Astrocyte (in vitro differentiated cells and primary cell): ENCODE measurements around the gene APMAP. TPM values are rescaled to one million over a fixed set of nuclear protein-coding genes. Genes with fewer than 3 reads are reported as not detected.

Experiments
- DNase-seq: peaks from one replicate; pipeline ENCODE4 v3.0.0-alpha.2; 2010; ENCODE audit warnings: low read depth
- FAIRE-seq: peaks from 2 replicates; lab custom pipeline; 2011; peaks lifted over from hg19 to GRCh38; lab: Jason Lieb, UNC
- H2AFZ ChIP-seq: 2 replicates; pipeline ENCODE4 v1.6.0; 2012; ENCODE audit warnings: low read depth, low read length, inconsistent platforms
- H3K27ac ChIP-seq: 2 replicates; pipeline ENCODE4 v1.5.1; 2011; ENCODE audit warnings: low read depth, low read length, inconsistent platforms
- H3K27me3 ChIP-seq: 2 replicates; pipeline ENCODE4 v1.6.0; 2011; ENCODE audit warnings: low read length, inconsistent platforms; ENCODE audit not compliant: insufficient read depth
- H3K36me3 ChIP-seq: 2 replicates; pipeline ENCODE4 v1.5.1; 2011; ENCODE audit warnings: low read length, inconsistent platforms; ENCODE audit not compliant: insufficient read depth
- H3K4me1 ChIP-seq: 2 replicates; pipeline ENCODE4 v1.5.1; 2011; ENCODE audit warnings: low read length, inconsistent platforms; ENCODE audit not compliant: insufficient read depth
- H3K4me2 ChIP-seq: 2 replicates; pipeline ENCODE4 v1.6.0; 2012; ENCODE audit warnings: low read length, inconsistent platforms
- H3K4me3 ChIP-seq: 2 replicates; pipeline ENCODE4 v1.5.1; 2011; ENCODE audit warnings: low read depth, mild to moderate bottlenecking, low read length, inconsistent platforms; ENCODE audit not compliant: insufficient read depth
- H3K79me2 ChIP-seq: 2 replicates; pipeline ENCODE4 v1.6.0; 2012; ENCODE audit warnings: mild to moderate bottlenecking, low read length, inconsistent platforms; ENCODE audit not compliant: insufficient read depth
- H3K9ac ChIP-seq: 2 replicates; pipeline ENCODE4 v1.6.0; 2012; ENCODE audit warnings: mild to moderate bottlenecking, low read length, inconsistent platforms
- H3K9me3 ChIP-seq: 2 replicates; pipeline ENCODE4 v1.5.1; 2012; ENCODE audit warnings: low read depth, mild to moderate bottlenecking, low read length, inconsistent platforms; ENCODE audit not compliant: insufficient read depth
- H4K20me1 ChIP-seq: 2 replicates; pipeline ENCODE4 v1.6.0; 2012; ENCODE audit warnings: low read length, inconsistent platforms; ENCODE audit not compliant: insufficient read depth
- H3K27ac Mint-ChIP-seq: one replicate; pipeline ENCODE4 v1.8.0; 2021; ENCODE audit warnings: mild to moderate bottlenecking, mixed read lengths; ENCODE audit not compliant: unreplicated experiment
- H3K27me3 Mint-ChIP-seq: one replicate; pipeline ENCODE4 v1.8.0; 2021; ENCODE audit warnings: low read depth, mixed read lengths; ENCODE audit not compliant: unreplicated experiment
- H3K36me3 Mint-ChIP-seq: one replicate; pipeline ENCODE4 v1.8.0; 2021; ENCODE audit warnings: low read depth, mixed read lengths; ENCODE audit not compliant: unreplicated experiment
- H3K4me1 Mint-ChIP-seq: one replicate; pipeline ENCODE4 v1.8.0; 2021; ENCODE audit warnings: low read depth, mixed read lengths; ENCODE audit not compliant: unreplicated experiment
- H3K4me3 Mint-ChIP-seq: one replicate; pipeline ENCODE4 v1.8.0; 2021; ENCODE audit warnings: mild to moderate bottlenecking, moderate library complexity, mixed read lengths; ENCODE audit not compliant: unreplicated experiment
- H3K9me3 Mint-ChIP-seq: one replicate; pipeline ENCODE4 v1.8.0; 2021; ENCODE audit warnings: mild to moderate bottlenecking, mixed read lengths; ENCODE audit not compliant: unreplicated experiment
- CTCF ChIP-seq: IDR thresholded peaks from 2 replicates; pipeline ENCODE4 v1.5.1; 2011; ENCODE audit warnings: low read depth, mild to moderate bottlenecking, inconsistent platforms, low read length, moderate library complexity; ENCODE audit not compliant: insufficient read depth
- EZH2 ChIP-seq: IDR thresholded peaks from 2 replicates; pipeline ENCODE4 v1.6.1; 2012; ENCODE audit warnings: mild to moderate bottlenecking, low read length, inconsistent platforms; ENCODE audit not compliant: insufficient read depth
- total RNA-seq: library from RNA; stranded (reverse); gene quantifications from 2 replicates; pipeline ENCODE4 v1.2.1, GENCODE V29; 2021

The APMAP gene
- total RNA-seq, 1 donor from 2014 or later = 110 TPM

GRCh38 chr20:24937579-24937978 is 55.0 kb downstream of the APMAP start:
- H3K27me3 ChIP-seq = no peaks in the 10 kb centered on the region
- FAIRE-seq = no peak

GRCh38 chr20:24936526-24937407 is 55.8 kb downstream of the APMAP start:
- Mint-ChIP-seq H3K36me3 (peaks cover 1% of the 10 kb centered on the region), H3K4me1 (peaks cover 5% of the 10 kb centered on the region), H3K27me3 (no peaks in the 10 kb centered on the region), H3K9me3 (peaks cover 17% of the 10 kb centered on the region), H3K27ac (no peak overlapping the region), H3K4me3 (no peak overlapping the region)
- TF ChIP-seq EZH2 (no peak), CTCF (no peak)
- H3K9me3 ChIP-seq = no peaks in the 10 kb centered on the region
- H3K27me3 ChIP-seq = no peaks in the 10 kb centered on the region
- no peak overlapping the region for H2AFZ ChIP-seq
- H3K4me2 ChIP-seq = no peak overlapping the region
- no peak overlapping the region for H3K27ac ChIP-seq
- DNase-seq (no peak), FAIRE-seq (no peak)
- no peaks in the 10 kb centered on the region for H3K36me3 ChIP-seq
- H3K4me1 ChIP-seq = no peaks in the 10 kb centered on the region
- no peak overlapping the region for H3K9ac ChIP-seq
- no peak overlapping the region for H3K4me3 ChIP-seq
- H3K79me2 ChIP-seq = no peaks in the 10 kb centered on the region
- no peaks in the 10 kb centered on the region for H4K20me1 ChIP-seq

More at GRCh38 chr20:24937579-24937978, 55.0 kb downstream of the APMAP start:
- TF ChIP-seq CTCF = no peak
- TF ChIP-seq EZH2 = no peak
- no peak for DNase-seq
- peaks cover 1% of the 10 kb centered on the region for H3K36me3 Mint-ChIP-seq
- no peaks in the 10 kb centered on the region for H3K27me3 Mint-ChIP-seq
- H3K4me2 ChIP-seq = no peak overlapping the region
- no peak overlapping the region for H3K4me3 Mint-ChIP-seq
- H3K4me1 Mint-ChIP-seq = no peaks in the 10 kb centered on the region
- no peak overlapping the region for H3K27ac Mint-ChIP-seq
- H3K9ac ChIP-seq = no peak overlapping the region
- no peak overlapping the region for H3K4me3 ChIP-seq
- no peaks in the 10 kb centered on the region for H3K79me2 ChIP-seq
- H3K9me3 ChIP-seq = no peaks in the 10 kb centered on the region
- no peaks in the 10 kb centered on the region for H4K20me1 ChIP-seq
- H2AFZ ChIP-seq = no peak overlapping the region
- H3K9me3 Mint-ChIP-seq = peaks cover 17% of the 10 kb centered on the region
- H3K4me1 ChIP-seq = no peaks in the 10 kb centered on the region
- H3K27ac ChIP-seq = no peak overlapping the region
- no peaks in the 10 kb centered on the region for H3K36me3 ChIP-seq
